ENCODE results near the gene SCP2. TPM values are rescaled to one million over a fixed set of nuclear protein-coding genes. Genes with fewer than 3 reads are reported as not detected.

Gene SCP2
- total and polyA plus RNA-seq, 9 donors, result 58.4 to 161 (median 105) TPM

DNA sequence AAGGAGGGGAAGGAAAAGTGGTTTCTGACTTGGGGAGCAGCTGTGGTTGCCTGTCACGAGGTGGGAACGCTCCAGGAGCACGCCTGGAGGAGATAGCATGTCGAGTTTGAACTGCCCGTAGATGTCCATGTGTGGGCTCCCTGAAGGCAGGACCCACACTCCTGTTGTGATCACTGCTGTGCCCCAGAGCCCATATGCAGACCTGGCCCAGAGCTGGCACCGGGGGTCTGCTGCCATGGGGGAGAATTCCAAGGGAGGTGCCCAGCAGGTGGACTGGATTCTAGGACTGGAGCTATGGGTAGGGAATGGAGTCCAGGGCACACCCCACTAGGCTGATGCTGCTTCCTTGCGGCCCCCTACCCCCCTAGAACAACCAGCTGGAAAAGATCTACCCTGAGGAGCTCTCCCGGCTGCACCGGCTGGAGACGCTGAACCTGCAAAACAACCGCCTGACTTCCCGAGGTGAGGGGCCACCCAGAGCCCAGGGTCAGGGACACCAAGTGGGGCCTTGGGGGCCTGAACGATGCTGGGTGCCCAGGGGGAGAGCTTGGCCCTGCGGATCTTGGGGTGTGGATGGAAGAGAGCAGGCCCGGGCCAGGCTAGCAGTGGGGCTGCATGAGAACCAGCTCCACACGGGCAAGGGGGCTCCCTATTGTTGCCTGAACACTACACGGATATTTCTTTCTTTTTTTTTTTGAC lies 144.2 kb downstream of the SCP2 start:
- peak; percentile 10 to 35 (median 22) for DNase-seq
- 73 to 81% (median 76%) methylated on average over 15 to 17 of the region's 17 CpGs for WGBS, 3 donors
- Histone ChIP-seq H3K27me3 (no peaks in the 10 kb centered on the region), H3K4me3 (no peak overlapping the region), H3K9me3 (no peaks in the 10 kb centered on the region), H3K36me3 (no peaks in the 10 kb centered on the region), H3K4me1 (ENCODE audit: insufficient read depth) (peaks cover 10% of the 10 kb centered on the region), H3K27ac (no peak overlapping the region)
- intact Hi-C loops (cut with DNase I), result loop anchor here in 1 of 4 donors (10.0 kb wide), 1 partner anchor 103 kb away; no protein-coding TSS in a partner anchor
- no peak for TF ChIP-seq POLR2A (IDR thresholded peaks at IDR 0.05)
- TF ChIP-seq EP300 (IDR thresholded peaks at IDR 0.05), result no peak
- TF ChIP-seq, protein P1, sequence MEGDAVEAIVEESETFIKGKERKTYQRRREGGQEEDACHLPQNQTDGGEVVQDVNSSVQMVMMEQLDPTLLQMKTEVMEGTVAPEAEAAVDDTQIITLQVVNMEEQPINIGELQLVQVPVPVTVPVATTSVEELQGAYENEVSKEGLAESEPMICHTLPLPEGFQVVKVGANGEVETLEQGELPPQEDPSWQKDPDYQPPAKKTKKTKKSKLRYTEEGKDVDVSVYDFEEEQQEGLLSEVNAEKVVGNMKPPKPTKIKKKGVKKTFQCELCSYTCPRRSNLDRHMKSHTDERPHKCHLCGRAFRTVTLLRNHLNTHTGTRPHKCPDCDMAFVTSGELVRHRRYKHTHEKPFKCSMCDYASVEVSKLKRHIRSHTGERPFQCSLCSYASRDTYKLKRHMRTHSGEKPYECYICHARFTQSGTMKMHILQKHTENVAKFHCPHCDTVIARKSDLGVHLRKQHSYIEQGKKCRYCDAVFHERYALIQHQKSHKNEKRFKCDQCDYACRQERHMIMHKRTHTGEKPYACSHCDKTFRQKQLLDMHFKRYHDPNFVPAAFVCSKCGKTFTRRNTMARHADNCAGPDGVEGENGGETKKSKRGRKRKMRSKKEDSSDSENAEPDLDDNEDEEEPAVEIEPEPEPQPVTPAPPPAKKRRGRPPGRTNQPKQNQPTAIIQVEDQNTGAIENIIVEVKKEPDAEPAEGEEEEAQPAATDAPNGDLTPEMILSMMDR (IDR thresholded peaks at IDR 0.05), result no peak

DNA sequence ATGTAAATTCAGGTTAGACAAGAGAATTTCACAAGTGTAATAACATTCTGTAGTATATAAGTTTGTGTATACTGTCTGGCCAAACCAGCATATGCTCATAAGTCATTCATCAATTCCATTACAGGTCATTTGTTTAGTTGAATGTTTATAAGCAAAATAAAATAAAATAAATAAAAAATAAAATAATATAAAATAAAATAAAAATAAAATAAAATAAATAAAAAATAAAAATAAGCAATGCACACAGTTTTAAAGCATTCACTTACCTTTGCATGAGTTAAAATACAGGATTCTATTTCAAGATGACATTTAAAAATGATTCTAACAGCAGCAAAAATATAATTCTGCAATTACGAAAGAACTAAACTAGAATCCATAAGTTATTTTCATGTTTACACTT lies 144.8 kb downstream of the SCP2 start:
- TF ChIP-seq POLR2A (IDR thresholded peaks at IDR 0.05), result no peak
- no peak for DNase-seq
- 94 to 98% (median 96%) methylated on average over 1 of the region's 1 CpG for WGBS, 3 donors
- Histone ChIP-seq H3K36me3 (no peaks in the 10 kb centered on the region), H3K27ac (no peak overlapping the region), H3K4me1 (ENCODE audit: insufficient read depth) (peaks cover 7% of the 10 kb centered on the region), H3K4me3 (no peak overlapping the region), H3K27me3 (no peaks in the 10 kb centered on the region), H3K9me3 (no peaks in the 10 kb centered on the region)
- intact Hi-C loops (cut with DNase I), result loop anchor here in 1 of 4 donors (10.0 kb wide), 1 partner anchor 103 kb away; no protein-coding TSS in a partner anchor

DNA sequence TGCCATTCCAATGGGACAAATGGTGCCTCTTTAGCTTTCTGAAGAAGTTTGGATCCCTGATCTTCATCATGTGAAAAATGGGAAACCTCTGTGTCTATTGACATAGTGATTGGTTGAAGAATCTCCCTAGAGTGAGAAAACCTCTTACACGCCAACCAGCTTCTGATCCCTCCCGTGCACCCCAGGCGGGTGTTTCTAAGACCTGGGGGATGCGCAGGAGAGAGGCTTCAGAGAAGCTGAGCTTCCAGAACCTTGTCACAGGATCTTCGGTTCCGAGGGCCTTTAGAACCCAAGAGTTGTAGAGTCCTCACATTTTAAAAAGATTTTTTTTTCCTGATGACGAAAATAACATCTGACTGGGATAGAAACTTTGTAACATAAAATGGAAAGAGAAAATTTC lies 146.2 kb downstream of the SCP2 start:
- no peaks in the 10 kb centered on the region for H3K36me3 ChIP-seq
- DNase-seq, result peak; percentile 13 to 25 (median 15)
- H3K9me3 ChIP-seq, result no peaks in the 10 kb centered on the region
- peaks cover 7% of the 10 kb centered on the region for H3K4me1 ChIP-seq (ENCODE audit: insufficient read depth)
- TF ChIP-seq EP300 (IDR thresholded peaks at IDR 0.05), result no peak
- TF ChIP-seq, protein P1 (IDR thresholded peaks at IDR 0.05), result no peak
- TF ChIP-seq POLR2A (IDR thresholded peaks at IDR 0.05), result no peak
- peak overlapping the region; percentile 57 to 79 for H3K27ac ChIP-seq
- WGBS, 3 donors, result 89 to 93% (median 91%) methylated on average over 7 of the region's 7 CpGs
- intact Hi-C loops (cut with DNase I), result loop anchor here in 1 of 4 donors (10.0 kb wide), 1 partner anchor 102 kb away; no protein-coding TSS in a partner anchor
- H3K27me3 ChIP-seq, result no peaks in the 10 kb centered on the region
- no peak overlapping the region for H3K4me3 ChIP-seq

DNA sequence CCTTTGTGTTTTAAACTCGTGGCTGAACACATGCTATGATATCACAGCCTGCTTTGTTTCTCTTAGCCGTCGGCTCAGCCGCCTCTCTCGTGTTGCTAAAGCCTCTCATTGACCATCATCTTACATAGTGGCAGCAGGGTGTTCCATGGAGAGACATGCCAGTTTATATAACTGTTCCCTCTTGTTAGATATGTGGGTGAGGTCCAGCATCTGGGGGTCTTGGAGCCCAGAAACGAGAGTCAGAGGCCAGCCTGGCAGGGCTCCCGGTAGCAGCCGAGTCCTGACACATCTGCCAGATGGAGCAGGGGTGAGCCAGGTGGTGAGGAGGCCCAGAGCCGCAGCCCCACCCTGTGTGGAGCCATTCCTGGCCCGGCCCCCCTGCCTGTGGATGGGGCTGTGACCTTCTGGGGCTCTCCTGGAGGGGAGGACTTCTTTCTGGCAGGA lies 146.8 kb downstream of the SCP2 start:
- 12 to 35% (median 28%) methylated on average over 10 of the region's 10 CpGs for WGBS, 3 donors
- H3K36me3 ChIP-seq, result no peaks in the 10 kb centered on the region
- H3K4me1 ChIP-seq (ENCODE audit: insufficient read depth), result peaks cover 7% of the 10 kb centered on the region
- intact Hi-C loops (cut with DNase I), result loop anchor here in 1 of 4 donors (10.0 kb wide), 1 partner anchor 101 kb away; no protein-coding TSS in a partner anchor
- no peaks in the 10 kb centered on the region for H3K9me3 ChIP-seq
- no peak overlapping the region for H3K4me3 ChIP-seq
- TF ChIP-seq, protein P1 (IDR thresholded peaks at IDR 0.05), result no peak
- TF ChIP-seq EP300 (IDR thresholded peaks at IDR 0.05) (no peak), POLR2A (IDR thresholded peaks at IDR 0.05) (peak; percentile 9)
- H3K27me3 ChIP-seq, result no peaks in the 10 kb centered on the region
- DNase-seq, result peak; percentile 78 to 96 (median 87)
- H3K27ac ChIP-seq, result peak overlapping the region; percentile 79 to 87
